TTC549 (cell line): ENCODE results near the gene TTC34.
"Not testable (repeated sequence)": the region's sequence is repeated elsewhere in the genome, so short reads cannot be mapped to it uniquely, and the experiment has no call there.

Experiments used
- FAIRE-seq: peaks from 2 replicates; lab custom pipeline; 2012; peaks lifted over from hg19 to GRCh38; lab: Jason Lieb, UNC

TTC34 gene

GRCh38 chr1:2755426-2755825 lies 46.1 kb downstream of the TTC34 start:
- not testable (repeated sequence) for FAIRE-seq

- FAIRE-seq, result not testable (repeated sequence)
Observed at GRCh38 chr1:2754597-2754996, 46.9 kb downstream of the TTC34 start.

DNA sequence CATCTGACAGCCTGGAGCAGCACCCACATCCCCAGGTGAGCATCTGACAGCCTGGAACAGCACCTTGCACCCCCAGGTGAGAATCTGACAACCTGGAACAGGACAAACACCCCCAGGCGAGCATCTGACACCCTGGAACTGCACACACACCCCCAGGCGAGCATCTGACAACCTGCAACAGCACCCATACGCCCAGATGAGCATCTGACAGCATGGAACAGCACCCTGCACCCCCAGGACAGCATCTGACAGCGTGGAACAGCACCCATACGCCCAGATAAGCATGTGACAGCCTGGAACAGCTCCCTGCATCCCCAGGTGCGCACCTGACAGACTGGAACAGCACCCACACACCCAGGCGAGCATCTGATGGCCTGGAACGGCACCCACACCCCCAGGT lies 49.0 kb downstream of the TTC34 start:
- FAIRE-seq, result not testable (repeated sequence)

DNA sequence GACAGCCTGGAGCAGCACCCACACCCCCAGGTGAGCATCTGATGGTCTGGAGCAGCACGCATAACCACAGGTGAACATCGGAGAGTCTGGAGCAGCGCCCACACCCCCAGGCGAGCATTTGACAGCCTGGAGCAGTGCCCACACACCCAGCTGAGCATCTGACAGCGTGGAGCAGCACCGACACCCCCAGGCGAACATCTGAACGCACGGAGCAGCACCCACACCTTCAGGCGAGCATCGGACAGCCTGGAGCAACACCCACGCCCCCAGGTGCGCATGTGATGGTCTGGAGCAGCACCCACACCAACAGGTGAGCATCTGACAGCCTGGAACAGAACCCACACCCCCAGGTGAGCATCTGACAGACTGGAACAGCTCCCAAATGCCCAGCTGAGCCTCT lies 49.6 kb downstream of the TTC34 start:
- FAIRE-seq, result not testable (repeated sequence)

DNA sequence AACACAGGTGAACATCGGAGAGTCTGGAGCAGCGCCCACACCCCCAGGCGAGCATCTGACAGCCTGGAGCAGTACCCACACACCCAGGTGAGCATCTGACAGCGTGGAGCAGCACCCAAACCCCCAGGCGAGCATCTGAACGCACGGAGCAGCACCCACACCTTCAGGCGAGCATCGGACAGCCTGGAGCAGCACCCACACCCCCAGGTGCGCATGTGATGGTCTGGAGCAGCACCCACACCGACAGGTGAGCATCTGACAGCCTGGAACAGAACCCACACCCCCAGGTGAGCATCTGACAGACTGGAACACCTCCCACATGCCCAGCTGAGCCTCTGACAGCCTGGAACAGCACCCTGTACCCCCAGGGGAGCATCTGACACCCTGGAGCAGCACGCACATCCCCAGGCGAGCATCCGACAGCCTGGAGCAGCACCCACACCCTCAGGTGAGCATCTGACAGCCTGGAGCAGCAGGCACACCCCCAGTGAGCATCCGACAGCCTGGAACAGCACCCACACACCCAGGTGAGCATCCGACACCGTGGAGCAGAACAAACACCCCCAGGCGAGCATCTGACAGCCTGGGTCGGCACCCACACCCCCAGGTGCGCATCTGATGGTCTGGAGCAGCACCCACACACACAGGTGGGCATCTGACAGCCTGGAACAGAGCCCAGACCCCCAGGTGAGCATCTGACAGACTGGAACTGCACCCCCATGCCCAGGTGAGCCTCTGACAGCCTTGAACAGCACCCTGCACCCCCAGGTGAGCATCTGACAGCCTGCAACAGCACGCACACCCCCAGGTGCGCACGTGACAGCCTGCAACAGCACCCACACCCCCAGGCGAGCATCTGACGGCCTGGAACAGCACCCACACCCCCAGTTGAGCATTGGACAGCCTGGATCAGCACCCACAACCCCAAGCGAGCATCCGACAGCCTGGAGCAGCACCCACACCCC lies 50.4 kb downstream of the TTC34 start:
- not testable (repeated sequence) for FAIRE-seq

DNA sequence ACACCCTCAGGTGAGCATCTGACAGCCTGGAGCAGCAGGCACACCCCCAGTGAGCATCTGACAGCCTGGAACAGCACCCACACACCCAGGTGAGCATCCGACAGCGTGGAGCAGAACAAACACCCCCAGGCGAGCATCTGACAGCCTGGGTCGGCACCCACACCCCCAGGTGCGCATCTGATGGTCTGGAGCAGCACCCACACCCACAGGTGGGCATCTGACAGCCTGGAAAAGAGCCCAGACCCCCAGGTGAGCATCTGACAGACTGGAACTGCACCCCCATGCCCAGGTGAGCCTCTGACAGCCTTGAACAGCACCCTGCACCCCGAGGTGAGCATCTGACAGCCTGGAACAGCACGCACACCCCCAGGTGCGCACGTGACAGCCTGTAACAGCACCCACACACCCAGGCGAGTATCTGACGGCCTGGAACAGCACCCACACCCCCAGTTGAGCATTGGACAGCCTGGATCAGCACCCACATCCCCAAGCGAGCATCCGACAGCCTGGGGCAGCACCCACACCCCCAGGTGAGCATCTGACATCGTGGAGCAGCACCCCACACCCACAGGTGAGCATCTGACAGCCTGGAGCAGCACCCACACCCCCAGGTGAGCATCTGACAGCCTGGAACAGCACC lies 51.3 kb downstream of the TTC34 start:
- not testable (repeated sequence) for FAIRE-seq

- not testable (repeated sequence) for FAIRE-seq
Observed at GRCh38 chr1:2748626-2749025, 52.9 kb downstream of the TTC34 start.

- not testable (repeated sequence) for FAIRE-seq
Observed at GRCh38 chr1:2694796-2695195, 106.7 kb downstream of the TTC34 start.

GRCh38 chr1:2690180-2690579 lies 111.3 kb downstream of the TTC34 start:
- not testable (repeated sequence) for FAIRE-seq

GRCh38 chr1:2688336-2688665 lies 113.2 kb downstream of the TTC34 start:
- FAIRE-seq, result not testable (repeated sequence)

- FAIRE-seq, result not testable (repeated sequence)
Observed at GRCh38 chr1:2687638-2688335, 113.7 kb downstream of the TTC34 start.

- not testable (repeated sequence) for FAIRE-seq
Observed at GRCh38 chr1:2687174-2687591, 114.3 kb downstream of the TTC34 start.

DNA sequence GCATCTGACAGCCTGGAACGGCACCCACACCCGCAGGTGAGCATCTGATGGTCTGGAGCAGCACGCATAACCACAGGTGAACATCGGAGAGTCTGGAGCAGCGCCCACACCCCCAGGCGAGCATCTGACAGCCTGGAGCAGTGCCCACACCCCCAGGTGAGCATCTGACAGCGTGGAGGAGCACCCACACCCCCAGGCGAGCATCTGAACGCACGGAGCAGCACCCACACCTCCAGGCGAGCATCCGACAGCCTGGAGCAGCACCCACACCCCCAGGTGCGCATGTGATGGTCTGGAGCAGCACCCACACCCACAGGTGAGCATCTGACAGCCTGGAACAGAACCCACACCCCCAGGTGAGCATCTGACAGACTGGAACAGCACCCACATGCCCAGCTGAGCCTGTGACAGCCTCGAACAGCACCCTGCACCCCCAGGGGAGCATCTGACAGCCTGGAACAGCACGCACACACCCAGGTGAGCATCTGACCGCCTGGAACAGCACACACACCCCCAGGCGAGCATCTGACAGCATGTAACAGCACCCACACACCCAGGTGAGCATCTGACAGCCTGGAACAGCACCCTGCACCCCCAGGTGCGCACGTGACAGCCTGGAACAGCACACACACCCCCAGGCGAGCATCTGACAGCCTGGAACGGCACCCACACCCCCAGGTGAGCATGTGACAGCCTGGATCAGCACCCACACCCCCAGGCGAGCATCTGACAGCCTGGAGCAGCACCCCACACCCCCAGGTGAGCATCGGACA lies 115.2 kb downstream of the TTC34 start:
- FAIRE-seq, result not testable (repeated sequence)

DNA sequence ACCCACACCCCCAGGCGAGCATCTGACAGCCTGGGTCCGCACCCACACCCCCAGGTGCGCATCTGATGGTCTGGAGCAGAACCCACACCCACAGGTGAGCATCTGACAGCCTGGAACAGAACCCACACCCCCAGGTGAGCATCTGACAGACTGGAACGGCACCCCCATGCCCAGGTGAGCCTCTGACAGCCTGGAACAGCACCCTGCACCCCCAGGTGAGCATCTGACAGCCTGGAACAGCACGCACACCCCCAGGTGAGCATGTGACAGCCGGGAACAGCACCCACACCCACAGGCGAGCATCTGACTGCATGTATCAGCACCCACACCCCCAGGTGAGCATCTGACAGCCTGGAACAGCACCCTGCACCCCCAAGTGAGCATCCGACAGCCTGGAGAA lies 115.8 kb downstream of the TTC34 start:
- not testable (repeated sequence) for FAIRE-seq

DNA sequence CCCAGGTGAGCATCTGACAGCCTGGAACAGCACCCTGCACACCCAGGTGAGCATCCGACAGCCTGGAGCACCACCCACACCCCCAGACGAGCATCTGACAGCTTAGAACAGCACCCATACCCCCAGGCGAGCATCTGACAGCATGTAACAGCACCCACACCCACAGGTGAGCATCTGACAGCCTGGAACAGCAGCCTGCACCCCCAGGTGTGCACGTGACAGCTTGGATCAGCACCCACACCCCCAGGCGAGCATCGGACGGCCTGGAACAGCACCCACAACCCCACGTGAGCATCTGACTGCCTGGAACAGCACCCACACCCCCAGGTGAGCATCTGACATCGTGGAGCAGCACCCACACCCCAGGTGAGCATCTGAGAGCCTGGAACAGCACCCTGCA lies 116.6 kb downstream of the TTC34 start:
- FAIRE-seq, result not testable (repeated sequence)

DNA sequence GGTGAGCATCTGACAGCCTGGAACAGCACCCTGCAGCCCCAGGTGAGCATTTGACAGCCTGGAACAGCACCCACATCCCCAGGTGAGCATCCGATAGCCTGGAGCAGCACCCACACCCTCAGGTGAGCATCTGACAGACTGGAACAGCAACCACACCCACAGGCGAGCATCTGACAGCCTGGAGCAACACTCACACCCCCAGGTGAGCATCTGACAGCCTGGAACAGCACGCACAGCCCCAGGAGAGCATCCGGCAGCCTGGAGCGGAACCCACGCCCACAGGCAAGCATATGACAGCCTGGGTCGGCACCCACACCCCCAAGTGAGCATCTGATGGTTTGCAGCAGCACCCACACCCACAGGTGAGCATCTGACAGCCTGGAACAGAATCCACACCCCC lies 117.5 kb downstream of the TTC34 start:
- FAIRE-seq, result not testable (repeated sequence)

DNA sequence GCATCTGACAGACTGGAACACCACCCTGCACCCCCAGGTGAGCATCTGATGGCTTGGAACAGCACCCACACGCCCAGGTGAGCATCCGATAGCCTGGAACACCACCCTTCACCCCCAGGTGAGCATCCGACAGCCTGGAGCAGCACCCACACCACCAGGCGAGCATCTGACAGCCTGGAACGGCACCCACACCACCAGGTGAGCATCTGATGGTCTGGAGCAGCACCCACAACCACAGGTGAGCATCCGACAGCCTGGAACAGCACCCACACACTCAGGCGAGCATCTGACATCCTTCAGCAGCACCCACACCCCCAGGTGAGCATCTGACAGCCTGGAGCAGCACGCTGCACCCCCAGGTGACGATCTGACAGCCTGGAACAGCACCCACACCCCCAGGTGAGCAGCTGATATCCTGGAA lies 118.2 kb downstream of the TTC34 start:
- not testable (repeated sequence) for FAIRE-seq

DNA sequence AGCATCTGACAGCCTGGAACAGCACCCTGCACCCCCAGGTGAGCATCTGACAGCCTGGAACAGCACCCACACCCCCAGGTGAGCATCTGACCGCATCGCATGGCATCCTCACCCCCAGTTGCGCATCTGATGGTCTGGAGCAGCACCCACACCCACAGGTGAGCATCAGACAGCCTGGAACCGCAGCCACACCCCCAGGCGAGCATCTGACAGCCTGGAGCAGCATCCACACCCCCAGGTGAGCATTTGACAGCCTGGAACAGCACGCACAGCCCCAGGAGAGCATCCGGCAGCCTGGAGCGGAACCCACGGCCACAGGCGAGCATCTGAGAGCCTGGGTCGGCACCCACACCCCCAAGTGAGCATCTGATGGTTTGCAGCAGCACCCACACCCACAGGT lies 118.6 kb downstream of the TTC34 start:
- FAIRE-seq, result not testable (repeated sequence)

- not testable (repeated sequence) for FAIRE-seq
Observed at GRCh38 chr1:2676726-2677125, 124.8 kb downstream of the TTC34 start.

DNA sequence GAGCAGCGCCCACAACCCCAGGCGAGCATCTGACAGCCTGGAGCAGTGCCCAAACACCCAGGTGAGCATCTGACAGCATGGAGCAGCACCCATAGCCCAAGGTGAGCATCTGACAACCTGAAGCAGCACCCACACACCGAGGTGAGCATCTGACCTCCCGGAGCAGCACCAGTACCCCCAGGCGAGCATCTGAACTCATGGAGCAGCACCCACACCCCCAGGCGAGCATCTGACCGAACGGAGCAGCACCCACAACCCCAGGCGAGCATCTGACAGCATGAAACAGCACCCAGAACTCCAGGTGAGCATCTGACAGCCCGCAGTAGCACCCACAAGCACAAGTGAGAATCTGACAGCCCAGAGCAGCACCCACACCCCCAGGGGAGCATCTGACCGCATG lies 129.8 kb downstream of the TTC34 start:
- FAIRE-seq, result not testable (repeated sequence)

DNA sequence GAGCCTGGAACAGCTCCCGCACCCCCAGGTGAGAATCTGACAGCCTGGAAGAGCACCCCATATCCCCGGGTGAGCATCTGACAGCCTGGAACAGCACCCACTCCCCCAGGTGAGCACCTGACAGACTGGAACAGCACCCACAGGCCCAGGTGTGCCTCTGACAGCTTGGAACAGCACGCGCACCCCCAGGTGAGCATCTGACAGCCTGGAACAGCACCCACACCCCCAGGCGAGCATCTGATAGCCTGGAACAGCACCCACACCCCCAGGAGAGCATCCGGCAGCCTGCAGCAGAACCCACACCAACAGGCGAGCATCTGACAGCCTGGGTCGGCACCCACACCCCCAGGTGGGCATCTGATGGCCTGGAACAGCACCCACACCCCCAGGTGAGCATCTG lies 141.7 kb downstream of the TTC34 start:
- not testable (repeated sequence) for FAIRE-seq

DNA sequence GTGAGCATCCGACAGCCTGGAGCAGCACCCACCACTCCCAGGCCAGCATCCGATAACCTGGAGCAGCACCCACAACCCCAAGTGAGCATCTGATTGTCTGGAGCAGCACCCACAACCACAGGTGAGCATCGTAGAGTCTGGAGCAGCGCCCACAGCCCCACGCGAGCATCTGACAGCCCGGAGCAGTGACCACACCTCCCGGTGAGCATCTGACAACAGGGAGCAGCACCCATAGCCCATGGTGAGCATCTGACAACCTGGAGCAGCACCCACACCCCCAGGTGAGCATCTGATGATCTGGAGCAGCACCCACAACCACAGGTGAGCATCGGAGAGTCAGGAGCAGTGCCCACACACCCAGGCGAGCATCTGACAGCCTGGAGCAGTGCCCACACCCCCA lies 143.6 kb downstream of the TTC34 start:
- not testable (repeated sequence) for FAIRE-seq
